Activated CD8-positive, alpha-beta memory T cell treated with anti-CD3 and anti-CD28 coated beads for 36 hours (primary cell): Measurements from ENCODE around the gene MARVELD3. TPM values are rescaled to one million over a fixed set of nuclear protein-coding genes. Genes with fewer than 3 reads are reported as not detected.
"Not testable (repeated sequence)": the region's sequence is repeated elsewhere in the genome, so short reads cannot be mapped to it uniquely, and the experiment has no call there.

ENCODE experiments used
- CTCF ChIA-PET: fragments of 350-600 bp; sonication (Branson Sonifier 250); formaldehyde crosslinking; loops from one replicate; lab custom pipeline; 2021; ENCODE audit warnings: antibody characterized with exemption; lab: Charles Lee
- POLR2A ChIA-PET: fragments of 350-600 bp; sonication (Branson Sonifier 250); formaldehyde crosslinking; loops from one replicate; lab custom pipeline; 2021; ENCODE audit warnings: antibody characterized with exemption; lab: Charles Lee
- total RNA-seq, 2 experiments: library from RNA; stranded (reverse); gene quantifications; one replicate each; pipeline ENCODE4 v1.2.3, GENCODE V29; 2021

Gene MARVELD3
- not detected for total RNA-seq

- ChIA-PET POLR2A (no interaction called here), CTCF (interaction anchor here (1.0 kb wide), 1 partner anchor 61 kb away, joined by 3 read pairs; no protein-coding TSS in a partner anchor)
Measured at GRCh38 chr16:71626018-71626857, at the start of gene MARVELD3. TSS of gene MARVELD3 (plus strand) at chr16:71626184. CDS start at chr16:71626230, 46 bp downstream.

- POLR2A ChIA-PET: no interaction called here
- CTCF ChIA-PET: no interaction called here
Measured at GRCh38 chr16:71576971-71577370, 49.0 kb upstream of the MARVELD3 start, which contains the start of gene TAT. TSS of gene TAT (minus strand) at chr16:71577092. CDS start at chr16:71576415, 677 bp downstream.

- CTCF ChIA-PET, POLR2A ChIA-PET: not testable (repeated sequence)
Measured at GRCh38 chr16:71582553-71582848, 43.5 kb upstream of the MARVELD3 start.

GRCh38 chr16:71584543-71585317 is 41.3 kb upstream of the MARVELD3 start:
- CTCF ChIA-PET: no interaction called here
- POLR2A ChIA-PET: no interaction called here

- CTCF ChIA-PET: no interaction called here
- POLR2A ChIA-PET: no interaction called here
Measured at GRCh38 chr16:71585318-71585703, 40.7 kb upstream of the MARVELD3 start.

- POLR2A ChIA-PET, CTCF ChIA-PET: not testable (repeated sequence)
Measured at GRCh38 chr16:71589334-71589733, 36.6 kb upstream of the MARVELD3 start.

GRCh38 chr16:71590071-71590470 is 35.9 kb upstream of the MARVELD3 start:
- CTCF ChIA-PET, POLR2A ChIA-PET: not testable (repeated sequence)

- POLR2A ChIA-PET: no interaction called here
- CTCF ChIA-PET: no interaction called here
Measured at GRCh38 chr16:71590584-71590983, 35.4 kb upstream of the MARVELD3 start.

- CTCF ChIA-PET: interaction anchor here (0.9 to 1.3 kb wide), 3 partner anchors 19 to 27 kb away, joined by 3 to 4 read pairs (median 3); no protein-coding TSS in a partner anchor
- POLR2A ChIA-PET: interaction anchor here (0.6 kb wide), 1 partner anchor 325 kb away, joined by 3 read pairs; no protein-coding TSS in a partner anchor
Measured at GRCh38 chr16:71591917-71592316, 34.1 kb upstream of the MARVELD3 start.

GRCh38 chr16:71593048-71593999 is 32.7 kb upstream of the MARVELD3 start:
- ChIA-PET CTCF (interaction anchor here (0.8 to 1.3 kb wide), 4 partner anchors 17 to 61 kb away, joined by 3 to 4 read pairs (median 3); no protein-coding TSS in a partner anchor), POLR2A (no interaction called here)

- ChIA-PET POLR2A (no interaction called here), CTCF (interaction anchor here (0.8 kb wide), 1 partner anchor 60 kb away, joined by 3 read pairs; no protein-coding TSS in a partner anchor)
Measured at GRCh38 chr16:71594000-71594646, 31.9 kb upstream of the MARVELD3 start.

GRCh38 chr16:71595340-71595826 is 30.6 kb upstream of the MARVELD3 start:
- CTCF ChIA-PET, POLR2A ChIA-PET: not testable (repeated sequence)

- CTCF ChIA-PET, POLR2A ChIA-PET: not testable (repeated sequence)
Measured at GRCh38 chr16:71598426-71598825, 27.6 kb upstream of the MARVELD3 start.

GRCh38 chr16:71600822-71601221 is 25.2 kb upstream of the MARVELD3 start:
- CTCF ChIA-PET: interaction anchor here (1.8 kb wide), 1 partner anchor 11 kb away, joined by 4 read pairs; no protein-coding TSS in a partner anchor

GRCh38 chr16:71609066-71609465 is 16.9 kb upstream of the MARVELD3 start:
- ChIA-PET CTCF (interaction anchor here (0.6 to 3.4 kb wide), 5 partner anchors 27 to 243 kb away, joined by 3 to 30 read pairs (median 5); no protein-coding TSS in a partner anchor), POLR2A (no interaction called here)

More at GRCh38 chr16:71600822-71601221, 25.2 kb upstream of the MARVELD3 start:
- POLR2A ChIA-PET: no interaction called here

GRCh38 chr16:71610447-71610846 is 15.5 kb upstream of the MARVELD3 start:
- CTCF ChIA-PET: interaction anchor here (0.6 to 3.4 kb wide), 16 partner anchors 10 to 198 kb away, joined by 3 to 30 read pairs (median 4); no protein-coding TSS in a partner anchor
- POLR2A ChIA-PET: interaction anchor here (0.9 to 1.8 kb wide), 2 partner anchors 45 to 112 kb away, joined by 3 to 9 read pairs; no protein-coding TSS in a partner anchor

GRCh38 chr16:71610936-71611871 is 14.8 kb upstream of the MARVELD3 start:
- ChIA-PET POLR2A (interaction anchor here (0.9 to 1.8 kb wide), 2 partner anchors 46 to 111 kb away, joined by 3 to 9 read pairs; no protein-coding TSS in a partner anchor), CTCF (interaction anchor here (0.5 to 3.4 kb wide), 21 partner anchors 9 to 350 kb away, joined by 3 to 30 read pairs (median 3); no protein-coding TSS in a partner anchor)
